GM21381 (cell line): ENCODE data around the gene FSD2.

ENCODE experiments used
- ATAC-seq: cut with Tn5 transposase; IDR thresholded peaks from one replicate; pipeline ENCODE4 v1.9.1; 2021; ENCODE audit warnings: mild to moderate bottlenecking, moderate library complexity; ENCODE audit not compliant: unreplicated experiment

FSD2 gene, protein sequence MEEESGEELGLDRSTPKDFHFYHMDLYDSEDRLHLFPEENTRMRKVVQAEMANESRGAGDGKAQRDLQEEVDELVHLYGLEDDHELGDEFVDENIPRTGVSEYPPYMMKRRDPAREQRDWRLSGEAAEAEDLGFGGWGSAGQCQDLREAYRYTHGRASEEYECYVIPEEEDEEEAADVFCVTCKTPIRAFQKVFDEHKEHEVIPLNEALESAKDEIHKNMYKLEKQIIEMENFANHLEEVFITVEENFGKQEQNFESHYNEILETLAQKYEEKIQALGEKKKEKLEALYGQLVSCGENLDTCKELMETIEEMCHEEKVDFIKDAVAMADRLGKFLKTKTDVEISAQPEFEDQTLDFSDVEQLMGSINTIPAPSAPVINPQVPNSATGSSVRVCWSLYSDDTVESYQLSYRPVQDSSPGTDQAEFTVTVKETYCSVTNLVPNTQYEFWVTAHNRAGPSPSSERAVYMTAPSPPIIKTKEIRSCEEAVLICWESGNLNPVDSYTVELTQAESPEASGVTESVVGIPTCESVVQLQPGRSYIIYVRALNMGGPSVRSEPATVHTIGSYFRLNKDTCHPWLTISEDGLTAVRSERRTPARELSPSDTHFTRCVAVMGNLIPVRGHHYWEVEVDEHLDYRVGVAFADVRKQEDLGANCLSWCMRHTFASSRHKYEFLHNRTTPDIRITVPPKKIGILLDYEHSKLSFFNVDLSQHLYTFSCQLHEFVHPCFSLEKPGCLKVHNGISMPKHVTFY

GRCh38 chr15:82805994-82806406, at the start of gene FSD2:
Gene FSD2 (minus strand): TSS chr15:82806069. CDS start chr15:82787390, 18,679 bp downstream.
- peak; percentile 50 for ATAC-seq

DNA sequence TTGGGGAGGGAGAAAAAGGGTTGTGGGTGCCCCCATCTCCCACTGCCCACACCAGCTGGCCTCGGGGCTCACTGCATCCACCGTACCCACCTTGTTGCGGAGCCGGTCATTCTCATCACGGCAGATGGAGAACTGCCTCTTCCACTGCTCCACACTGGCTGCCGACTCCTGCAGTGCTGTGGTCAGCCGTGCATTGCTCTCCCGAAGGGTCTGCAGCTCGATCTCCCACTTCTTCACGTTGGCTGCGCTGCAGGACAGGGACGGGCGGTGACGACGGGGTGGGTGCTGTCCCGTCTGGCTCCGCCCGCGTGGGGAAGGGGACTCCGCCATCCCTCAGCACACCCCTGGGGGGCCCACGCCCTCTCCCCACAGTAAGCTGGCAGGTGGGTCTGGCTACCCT, 48.7 kb upstream of the FSD2 start:
- no peak for ATAC-seq

DNA sequence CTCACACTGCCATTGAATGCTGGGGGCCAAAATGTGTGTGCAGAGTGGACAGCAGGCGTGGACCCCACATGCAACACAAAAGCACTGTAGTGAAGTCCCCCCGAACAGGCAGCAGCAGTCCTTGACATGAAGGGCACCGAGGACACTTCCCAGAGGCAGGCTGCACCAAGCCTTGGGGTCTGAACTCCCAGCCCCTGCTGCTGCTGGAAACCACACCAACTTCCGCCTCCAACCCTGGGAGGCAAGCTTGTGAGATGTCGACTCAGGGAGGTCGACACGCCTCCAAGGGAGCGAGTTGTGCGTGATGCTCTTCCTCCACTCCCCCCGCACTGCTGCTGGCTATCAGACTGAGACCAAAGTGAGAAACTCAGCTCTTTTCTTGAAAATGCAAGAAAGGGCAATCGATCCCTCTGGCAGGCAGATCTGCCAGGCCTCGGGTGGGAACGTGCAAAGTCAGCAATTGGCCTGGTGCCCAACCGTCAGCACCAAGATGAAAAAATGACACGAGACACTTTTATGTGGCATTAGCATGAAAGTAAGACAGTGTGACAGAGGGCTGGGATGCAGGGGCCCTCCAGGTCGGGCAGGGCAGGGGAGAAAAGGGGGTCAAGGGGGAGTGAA, 47.2 kb upstream of the FSD2 start:
- ATAC-seq, result no peak

DNA sequence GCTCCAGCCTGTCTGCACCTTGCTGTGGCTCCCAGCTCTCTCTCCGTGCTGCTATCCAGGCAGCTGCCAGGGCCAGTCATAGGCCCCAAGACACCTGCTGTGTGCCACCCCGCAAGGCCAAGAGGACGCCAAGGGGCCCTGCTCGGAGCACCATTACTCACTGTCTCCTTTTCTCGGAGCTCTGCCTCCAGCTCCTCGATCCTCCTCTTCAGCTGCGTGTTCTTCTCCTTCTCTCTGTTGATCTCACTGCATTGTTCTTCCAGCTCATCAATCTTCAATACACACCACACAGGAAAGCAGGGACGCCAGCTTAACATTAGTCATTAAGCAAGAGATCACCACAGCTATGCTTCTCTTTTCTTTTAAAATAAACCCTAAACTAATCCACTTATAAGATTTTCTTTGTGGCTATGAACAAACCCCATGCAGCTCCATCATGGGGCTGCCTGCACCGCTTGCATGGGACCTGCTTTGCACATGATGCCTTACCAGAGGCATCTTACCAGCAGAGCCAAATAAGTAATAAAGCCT, 46.2 kb upstream of the FSD2 start:
- ATAC-seq, result no peak

DNA sequence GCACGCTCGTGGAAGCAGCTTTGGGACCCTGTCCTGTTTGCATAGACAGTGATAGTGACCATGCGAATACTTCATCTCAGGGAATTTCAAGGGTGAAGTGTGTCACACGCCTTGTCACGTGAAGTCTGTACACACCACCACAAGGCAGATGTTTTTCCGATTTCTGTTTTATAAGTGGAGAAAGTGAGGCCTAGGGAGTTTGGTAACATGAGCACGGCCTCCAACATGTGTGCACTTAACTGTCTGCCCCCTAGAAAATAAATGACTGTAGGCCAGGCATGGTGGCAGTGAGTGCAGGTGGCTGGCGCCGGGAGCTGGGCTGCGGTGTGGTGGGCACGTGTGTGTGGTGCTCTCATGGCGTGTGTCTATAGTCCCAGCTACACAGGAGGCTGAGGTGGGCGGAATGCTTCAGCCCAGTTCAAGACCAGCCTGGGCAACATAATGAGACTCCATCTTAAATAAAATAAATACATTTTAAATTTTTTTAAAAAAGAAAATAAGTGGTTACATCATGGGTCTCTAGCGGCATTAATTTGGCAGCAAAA, 45.5 kb upstream of the FSD2 start:
- ATAC-seq, result no peak

DNA sequence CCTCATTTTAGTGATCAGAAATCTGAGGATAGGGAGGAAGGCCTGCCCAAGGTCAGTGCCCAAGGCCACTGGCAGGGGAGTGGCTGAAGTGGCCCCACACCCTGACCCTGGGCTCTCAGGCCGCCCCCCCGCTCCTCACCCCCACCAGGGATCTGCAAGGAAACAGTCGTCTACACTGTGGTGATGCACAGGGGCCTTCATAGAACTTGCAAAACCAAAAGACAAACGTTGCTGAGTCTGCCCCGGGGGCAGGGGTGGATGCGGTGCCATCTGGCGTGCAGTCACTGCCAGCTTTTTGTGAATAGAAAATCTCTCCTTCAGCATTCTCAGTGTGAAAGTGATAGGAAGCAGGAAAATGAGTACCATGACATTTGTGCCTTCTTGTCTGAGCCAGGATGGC, 44.9 kb upstream of the FSD2 start:
- ATAC-seq, result no peak

GRCh38 chr15:82849556-82850512, 44.0 kb upstream of the FSD2 start:
- no peak for ATAC-seq

DNA sequence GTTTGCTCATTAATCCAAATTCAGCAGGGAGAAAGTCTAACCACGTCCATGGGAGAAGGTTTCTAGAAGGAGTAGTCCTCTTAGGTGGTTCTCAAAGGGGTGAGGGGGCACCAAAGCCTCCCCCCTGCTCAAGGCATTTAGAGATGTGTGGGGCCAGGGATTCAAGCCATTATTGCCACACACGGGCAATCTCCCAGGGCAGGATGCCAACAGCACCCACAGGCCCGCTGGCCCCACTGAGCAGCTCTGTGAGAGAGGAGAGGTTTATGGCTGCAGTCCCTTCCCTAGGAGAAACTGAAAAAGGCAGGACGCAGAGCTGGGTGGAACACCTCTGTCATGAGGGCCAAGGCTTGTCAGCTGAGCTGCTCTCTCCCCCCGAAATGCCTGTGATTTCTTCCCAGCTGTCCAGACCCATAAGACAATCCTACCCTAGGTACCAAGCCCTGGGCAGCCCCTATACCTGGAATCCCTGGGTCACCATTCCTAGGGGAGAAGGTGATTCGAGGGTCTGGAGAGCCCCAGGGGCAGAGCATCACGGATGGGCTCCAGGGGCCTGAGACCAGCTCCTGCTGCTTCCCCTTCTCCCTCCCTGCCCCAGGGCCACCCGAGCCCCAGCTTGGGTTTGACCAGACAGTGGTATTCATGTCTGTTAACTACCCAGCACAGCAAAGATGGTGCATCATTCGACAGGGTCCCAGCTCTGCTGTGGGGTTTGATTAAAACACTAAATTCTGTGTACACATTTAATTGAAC, 42.5 kb upstream of the FSD2 start:
- ATAC-seq, result no peak

DNA sequence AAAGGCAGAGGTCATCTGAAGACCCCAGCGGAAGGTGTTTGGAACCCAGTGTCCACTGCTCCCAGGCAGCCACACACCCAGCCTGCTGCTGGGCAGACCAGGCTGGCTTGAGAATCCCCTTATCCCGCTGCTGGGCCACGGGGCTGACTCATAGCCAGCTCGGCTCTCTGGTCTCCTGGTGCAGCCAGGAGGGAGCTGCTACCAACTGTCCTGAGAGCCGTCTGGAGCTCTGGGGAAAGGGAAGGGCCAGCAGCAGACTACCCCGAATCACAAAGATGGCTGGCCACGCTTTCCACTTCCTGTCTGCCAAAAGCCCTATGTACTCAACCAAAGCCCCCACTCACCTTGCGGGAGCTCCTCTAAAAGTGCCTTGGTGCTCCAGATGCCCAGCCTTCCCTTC, 41.8 kb upstream of the FSD2 start:
- no peak for ATAC-seq

GRCh38 chr15:82846621-82847020, 40.8 kb upstream of the FSD2 start:
- ATAC-seq, result no peak

DNA sequence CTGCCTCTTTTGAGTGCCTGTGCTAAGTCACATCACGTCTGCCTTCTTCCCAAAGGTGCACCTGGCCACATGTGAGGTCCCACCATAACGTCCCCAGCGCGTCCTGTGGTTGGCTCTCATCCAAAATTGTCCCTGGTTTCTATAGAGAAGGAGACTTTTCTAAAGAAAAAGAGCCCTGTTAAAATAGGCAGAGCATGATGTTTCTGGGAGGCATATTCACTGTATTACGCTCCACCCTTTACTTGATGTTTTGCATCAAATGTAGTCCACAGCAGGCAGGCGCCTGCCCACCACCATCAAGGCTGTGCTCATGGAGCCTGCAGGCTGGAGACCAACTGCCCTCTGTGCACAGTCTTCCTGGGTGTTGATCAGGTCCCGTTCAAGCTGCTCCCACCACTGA, 39.8 kb upstream of the FSD2 start:
- ATAC-seq, result no peak

GRCh38 chr15:82843566-82843965, 37.7 kb upstream of the FSD2 start:
- ATAC-seq, result no peak

DNA sequence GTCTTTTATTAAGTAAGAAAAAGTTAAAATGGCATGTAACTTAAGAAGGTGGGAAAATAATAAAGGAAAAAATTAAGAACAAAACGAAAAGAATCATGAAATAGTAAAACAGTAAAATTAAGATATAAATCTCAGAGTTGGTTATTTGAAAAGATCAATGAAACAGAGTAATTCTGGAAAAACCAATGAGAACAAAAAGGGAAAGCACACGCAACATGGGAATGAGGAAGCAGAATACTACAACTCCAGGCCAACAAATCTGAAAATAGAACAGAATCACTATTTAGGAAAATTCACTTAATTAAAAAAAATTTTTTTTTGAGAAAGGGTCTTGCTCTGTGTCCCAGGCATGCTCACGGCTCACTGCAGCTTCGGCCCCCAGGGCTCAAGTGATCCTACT, 34.3 kb upstream of the FSD2 start:
- no peak for ATAC-seq

GRCh38 chr15:82839136-82839535, 33.3 kb upstream of the FSD2 start:
- no peak for ATAC-seq

DNA sequence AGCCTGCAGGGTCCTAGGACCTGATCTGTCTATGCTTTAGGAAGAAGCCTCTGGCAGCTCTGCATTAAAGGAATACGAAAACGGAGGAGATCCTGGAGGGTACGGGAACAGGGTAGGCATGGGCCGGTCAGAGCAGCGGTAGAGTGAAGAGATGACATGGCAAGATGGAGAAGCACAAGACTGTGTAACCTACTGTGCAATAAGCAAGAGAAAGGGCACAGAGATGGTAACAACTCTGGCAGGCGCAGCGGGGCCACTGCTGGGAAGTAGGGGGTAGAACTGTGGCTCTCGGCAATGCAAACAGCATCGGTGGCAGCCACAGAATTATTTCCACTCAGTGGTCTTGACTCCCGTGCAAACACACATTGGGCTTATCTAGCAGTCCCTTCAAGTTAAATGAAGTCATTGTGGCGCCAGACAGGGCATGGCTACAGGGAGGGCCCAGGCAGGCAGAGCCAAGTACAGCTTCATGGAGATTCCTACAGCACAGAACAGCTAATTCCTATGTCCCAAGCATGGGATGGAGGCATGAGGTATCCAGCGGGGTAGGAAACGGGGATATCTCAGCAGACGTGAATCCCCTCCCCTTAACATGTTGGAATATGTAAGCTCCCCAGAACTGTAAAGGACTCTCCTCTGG, 32.3 kb upstream of the FSD2 start:
- ATAC-seq, result no peak

GRCh38 chr15:82835391-82835917, 29.6 kb upstream of the FSD2 start:
- no peak for ATAC-seq

GRCh38 chr15:82833362-82833682, 27.5 kb upstream of the FSD2 start:
- no peak for ATAC-seq

- ATAC-seq, result peak; percentile 90
Observed at GRCh38 chr15:82832601-82833361, 26.9 kb upstream of the FSD2 start.
